Stimulated activated effector memory CD8-positive, alpha-beta T cell treated with anti-CD3 and anti-CD28 coated beads, Interleukin-12 subunit alpha, Interleukin-12 subunit beta, amount 100 ng/mL, for 72 hours (primary cell): ENCODE results near the gene PDCD11.
"Not testable (repeated sequence)": the region's sequence is repeated elsewhere in the genome, so short reads cannot be mapped to it uniquely, and the experiment has no call there.

Experiments used
- ATAC-seq: fragments of 150-1000 bp; cut with Tn5 transposase; 2 replicates; pipeline ENCODE4 v1.10.0; 2021
- DNase-seq, 2 donors: peaks; one replicate each; pipeline ENCODE4 v3.0.0; 2021 to 2022; ENCODE audit warnings: low spot score in 2 of 2
- H3K27ac Mint-ChIP-seq: one replicate; pipeline ENCODE4 v1.8.0; 2022; ENCODE audit warnings: mild to moderate bottlenecking, mixed read lengths
- H3K36me3 Mint-ChIP-seq: one replicate; pipeline ENCODE4 v1.8.0; 2022; ENCODE audit warnings: mild to moderate bottlenecking, mixed read lengths
- H3K4me1 Mint-ChIP-seq: one replicate; pipeline ENCODE4 v1.8.0; 2022; ENCODE audit warnings: mixed read lengths
- H3K4me3 Mint-ChIP-seq: one replicate; pipeline ENCODE4 v1.8.0; 2022; ENCODE audit warnings: mild to moderate bottlenecking, mixed read lengths
- H3K9me3 Mint-ChIP-seq: one replicate; pipeline ENCODE4 v1.8.0; 2022; ENCODE audit warnings: mixed read lengths

PDCD11 gene

DNA sequence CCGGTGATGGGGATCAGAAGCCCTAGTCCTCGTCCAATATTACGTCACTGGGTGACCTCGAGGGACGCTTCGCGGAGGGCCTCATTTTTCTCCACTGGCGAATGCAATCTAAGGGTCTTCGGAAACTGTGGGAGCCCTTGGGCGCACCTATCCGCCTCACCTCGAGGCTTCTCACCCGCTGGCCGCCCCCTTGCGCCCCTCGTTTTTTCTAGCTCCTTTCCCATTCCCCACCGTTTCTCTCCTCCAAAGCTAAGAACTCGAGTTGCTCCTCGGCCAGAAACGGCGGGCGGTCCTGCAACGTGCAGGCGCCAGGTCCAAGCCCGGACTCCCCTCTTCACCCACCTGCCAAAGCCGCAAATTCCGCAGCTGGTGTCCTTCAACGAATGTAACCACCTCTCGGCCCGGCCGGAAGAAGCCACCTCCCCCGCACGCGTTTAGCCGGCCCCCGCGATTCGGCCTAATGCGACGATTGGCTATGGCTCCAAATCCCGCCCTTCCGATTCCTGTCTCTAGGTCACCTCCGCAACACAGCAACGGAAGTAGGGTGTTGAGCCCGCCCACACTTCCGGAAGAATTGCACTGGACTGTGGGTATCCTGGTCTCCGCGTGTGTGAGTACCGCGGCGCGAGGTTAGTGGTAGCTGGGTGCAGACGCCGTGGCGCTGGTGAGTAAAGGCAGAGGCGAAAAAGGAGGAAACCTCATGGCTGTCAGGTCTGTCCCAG is at the start of gene PDCD11, which contains the start of gene ATP5MK:
PDCD11 (plus strand) TSS at position 560 of the 722 bp plus-strand sequence. CDS start 1,801 bp downstream, outside the sequence.
ATP5MK (minus strand) TSS at position 409 of the 722 bp plus-strand sequence. CDS start 4,018 bp downstream, outside the sequence.
- Mint-ChIP-seq H3K36me3 (peaks cover 74% of the 10 kb centered on the region), H3K27ac (peak within 1 kb of the TSS; percentile 99), H3K9me3 (no peaks in the 10 kb centered on the region), H3K4me3 (peak within 1 kb of the TSS; percentile 100), H3K4me1 (peaks cover 52% of the 10 kb centered on the region)
- ATAC-seq (peak; percentile 100), DNase-seq (peak; percentile 85 to 98)

GRCh38 chr10:103350175-103350516 is 46.3 kb upstream of the PDCD11 start:
- ATAC-seq (no peak), DNase-seq (no peak)
- Mint-ChIP-seq H3K4me1 (no peaks in the 10 kb centered on the region), H3K27ac (peak overlapping the region; percentile 95), H3K4me3 (peak overlapping the region; percentile 87), H3K9me3 (no peaks in the 10 kb centered on the region), H3K36me3 (peaks cover 47% of the 10 kb centered on the region)

GRCh38 chr10:103350517-103351260 is 45.7 kb upstream of the PDCD11 start, which contains the start of gene PCGF6:
Gene PCGF6, minus strand, starts transcription at chr10:103351140. Its CDS starts 74 bp downstream, at chr10:103351066.
- Mint-ChIP-seq H3K36me3 (peaks cover 41% of the 10 kb centered on the region), H3K27ac (peak within 1 kb of the TSS; percentile 95), H3K9me3 (no peaks in the 10 kb centered on the region), H3K4me3 (peak within 1 kb of the TSS; percentile 87), H3K4me1 (no peaks in the 10 kb centered on the region)
- DNase-seq (peak; percentile 73 to 92), ATAC-seq (peak; percentile 88)

GRCh38 chr10:103353281-103353680 is 43.1 kb upstream of the PDCD11 start:
- Mint-ChIP-seq H3K4me1 (no peaks in the 10 kb centered on the region), H3K36me3 (peaks cover 15% of the 10 kb centered on the region), H3K4me3 (no peak overlapping the region)

GRCh38 chr10:103354567-103354966 is 41.9 kb upstream of the PDCD11 start:
- peaks cover 12% of the 10 kb centered on the region for H3K36me3 Mint-ChIP-seq
- not testable (repeated sequence) for H3K27ac Mint-ChIP-seq, H3K9me3 Mint-ChIP-seq, DNase-seq, H3K4me1 Mint-ChIP-seq, H3K4me3 Mint-ChIP-seq, ATAC-seq

More at GRCh38 chr10:103353281-103353680, 43.1 kb upstream of the PDCD11 start:
- Mint-ChIP-seq H3K27ac (no peak overlapping the region), H3K9me3 (no peaks in the 10 kb centered on the region)
- DNase-seq (no peak), ATAC-seq (no peak)

DNA sequence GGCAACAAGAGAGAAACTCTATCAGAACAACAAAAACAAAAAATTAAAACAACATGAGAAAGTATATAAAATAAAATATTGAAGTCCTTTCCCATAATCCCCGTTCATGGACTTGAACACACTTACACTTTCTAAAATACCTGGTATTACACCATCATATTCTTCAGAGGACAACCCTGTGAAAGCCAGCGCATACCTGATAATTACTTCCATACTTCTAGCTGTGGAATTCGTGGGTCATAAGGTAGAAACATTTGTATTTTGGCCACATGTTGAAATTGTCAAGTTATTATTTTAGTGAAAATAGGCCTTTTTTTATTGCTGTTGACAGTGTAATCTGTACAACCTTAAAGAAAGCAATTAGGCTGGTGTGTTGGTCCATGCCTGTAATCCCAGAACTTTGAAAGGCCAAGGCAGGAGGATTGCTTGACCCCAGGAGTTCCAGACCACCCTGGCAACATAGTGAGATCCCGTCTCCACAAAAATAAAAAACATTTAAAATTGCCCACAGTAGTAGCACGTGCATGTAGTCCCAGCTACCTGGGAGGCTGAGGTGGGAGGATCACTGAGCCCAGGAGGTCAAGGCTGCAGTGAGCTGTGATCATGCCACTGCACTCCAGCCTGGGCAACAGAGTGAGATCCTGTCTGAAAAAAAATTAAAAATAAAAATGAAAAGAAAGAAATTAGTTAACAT is 40.4 kb upstream of the PDCD11 start:
- Mint-ChIP-seq H3K4me3 (no peak overlapping the region), H3K27ac (peak overlapping the region; percentile 37), H3K36me3 (peaks cover 5% of the 10 kb centered on the region), H3K4me1 (no peaks in the 10 kb centered on the region), H3K9me3 (no peaks in the 10 kb centered on the region)
- no peak for DNase-seq
- no peak for ATAC-seq

- ATAC-seq = not testable (repeated sequence)
Measured at GRCh38 chr10:103359493-103359892, 36.9 kb upstream of the PDCD11 start.

GRCh38 chr10:103360791-103361190 is 35.6 kb upstream of the PDCD11 start:
- not testable (repeated sequence) for DNase-seq, H3K36me3 Mint-ChIP-seq, H3K9me3 Mint-ChIP-seq, H3K4me1 Mint-ChIP-seq, H3K27ac Mint-ChIP-seq, H3K4me3 Mint-ChIP-seq
- ATAC-seq = peak; percentile 62

More at GRCh38 chr10:103359493-103359892, 36.9 kb upstream of the PDCD11 start:
- H3K4me3 Mint-ChIP-seq, H3K36me3 Mint-ChIP-seq, H3K4me1 Mint-ChIP-seq, H3K9me3 Mint-ChIP-seq, DNase-seq, H3K27ac Mint-ChIP-seq: not testable (repeated sequence)

- H3K36me3 Mint-ChIP-seq = peaks cover 8% of the 10 kb centered on the region
- ATAC-seq = no peak
- no peak for DNase-seq
- peaks cover 5% of the 10 kb centered on the region for H3K4me1 Mint-ChIP-seq
- peak overlapping the region; percentile 76 for H3K4me3 Mint-ChIP-seq
- no peaks in the 10 kb centered on the region for H3K9me3 Mint-ChIP-seq
- H3K27ac Mint-ChIP-seq = peak overlapping the region; percentile 87
Measured at GRCh38 chr10:103367379-103367781, 29.0 kb upstream of the PDCD11 start.

GRCh38 chr10:103367782-103368518 is 28.5 kb upstream of the PDCD11 start, which contains the start of gene TAF5:
Gene TAF5, plus strand, starts transcription at chr10:103367976. Its CDS starts 14 bp downstream, at chr10:103367990.
- no peaks in the 10 kb centered on the region for H3K9me3 Mint-ChIP-seq
- H3K4me3 Mint-ChIP-seq = peak within 1 kb of the TSS; percentile 76
- peak within 1 kb of the TSS; percentile 87 for H3K27ac Mint-ChIP-seq
- peak; percentile 75 for ATAC-seq
- DNase-seq = peak; percentile 83 to 94
- H3K36me3 Mint-ChIP-seq = peaks cover 11% of the 10 kb centered on the region
- H3K4me1 Mint-ChIP-seq = peaks cover 5% of the 10 kb centered on the region

DNA sequence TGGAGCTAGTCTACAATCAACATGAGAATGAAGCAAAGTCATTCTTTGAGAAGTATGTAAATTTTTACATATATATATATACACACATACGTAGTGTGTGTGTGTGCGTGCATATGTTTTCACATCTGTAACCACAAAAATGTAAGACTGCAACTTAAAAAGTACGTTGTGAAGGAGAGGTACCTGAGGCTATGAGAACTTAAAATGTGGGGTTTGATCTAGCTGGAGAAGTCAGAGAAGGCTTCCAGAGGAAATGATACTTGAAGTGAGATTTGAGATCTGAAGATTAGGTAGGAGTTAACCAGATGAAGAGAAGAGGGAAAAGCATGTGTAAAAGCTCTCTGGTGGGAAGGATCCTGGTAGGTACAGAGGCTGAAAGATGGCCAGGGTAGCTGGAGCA is 22.9 kb upstream of the PDCD11 start:
- DNase-seq (no peak), ATAC-seq (no peak)
- Mint-ChIP-seq H3K27ac (no peak overlapping the region), H3K36me3 (peaks cover 59% of the 10 kb centered on the region), H3K9me3 (no peaks in the 10 kb centered on the region), H3K4me3 (no peak overlapping the region), H3K4me1 (peaks cover 18% of the 10 kb centered on the region)

- DNase-seq = no peak
- no peak overlapping the region for H3K4me3 Mint-ChIP-seq
- H3K9me3 Mint-ChIP-seq = no peaks in the 10 kb centered on the region
- no peak overlapping the region for H3K27ac Mint-ChIP-seq
- peaks cover 66% of the 10 kb centered on the region for H3K36me3 Mint-ChIP-seq
- ATAC-seq = no peak
- H3K4me1 Mint-ChIP-seq = peaks cover 18% of the 10 kb centered on the region
Measured at GRCh38 chr10:103374263-103374662, 22.2 kb upstream of the PDCD11 start.

DNA sequence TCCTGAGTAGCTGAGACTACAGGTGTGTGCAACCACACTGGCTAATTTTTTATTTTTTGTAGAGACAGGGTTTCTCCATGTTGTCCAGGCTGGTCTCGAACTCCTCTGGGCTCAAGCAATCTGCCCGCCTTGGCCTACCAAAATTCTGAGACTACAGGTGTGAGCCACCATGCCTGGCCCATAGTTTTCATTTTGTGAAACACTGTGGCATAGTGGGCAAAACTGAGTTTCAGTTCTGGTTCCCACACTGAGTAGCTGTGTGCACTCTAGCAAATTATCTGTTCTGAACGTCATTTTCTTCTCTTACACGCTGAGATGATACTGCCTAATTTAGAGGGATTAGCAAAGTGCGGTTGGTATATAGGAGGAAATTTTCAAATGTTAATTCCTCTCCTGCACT is 13.7 kb upstream of the PDCD11 start:
- DNase-seq = no peak
- H3K4me3 Mint-ChIP-seq = no peak overlapping the region
- no peaks in the 10 kb centered on the region for H3K4me1 Mint-ChIP-seq
- H3K9me3 Mint-ChIP-seq = no peaks in the 10 kb centered on the region
- ATAC-seq = no peak
- peaks cover 100% of the 10 kb centered on the region for H3K36me3 Mint-ChIP-seq
- no peak overlapping the region for H3K27ac Mint-ChIP-seq

- no peak for ATAC-seq
- peaks cover 48% of the 10 kb centered on the region for H3K4me1 Mint-ChIP-seq
- H3K9me3 Mint-ChIP-seq = no peaks in the 10 kb centered on the region
- peaks cover 74% of the 10 kb centered on the region for H3K36me3 Mint-ChIP-seq
- peak overlapping the region; percentile 39 for H3K4me3 Mint-ChIP-seq
- H3K27ac Mint-ChIP-seq = peak overlapping the region; percentile 58
- DNase-seq = no peak
Measured at GRCh38 chr10:103394180-103394579, 2.2 kb upstream of the PDCD11 start.

- Mint-ChIP-seq H3K9me3 (no peaks in the 10 kb centered on the region), H3K36me3 (peaks cover 74% of the 10 kb centered on the region), H3K4me1 (peaks cover 52% of the 10 kb centered on the region), H3K27ac (peak overlapping the region; percentile 99), H3K4me3 (peak overlapping the region; percentile 100)
- no peak for ATAC-seq
- DNase-seq = no peak
Measured at GRCh38 chr10:103395754-103396066, 716 bp upstream of the PDCD11 start.
